ENCODE data around the gene NOL4L.

GRCh38 chr20:32438331-32438858 lies 146.7 kb downstream of the NOL4L start:
- TF ChIP-seq CTCF (conservative IDR thresholded peaks at IDR 0.05) (no peak), ZFX (IDR thresholded peaks at IDR 0.05) (no peak)

All from C4-2B (cell line).